Prostate gland (tissue), 2 donors: ENCODE data around the gene GTPBP1.

ENCODE experiments used
- POLR2A ChIP-seq: fragments of 450-650 bp; IDR thresholded peaks from one replicate; pipeline ENCODE4 v1.6.1; 2016; ENCODE audit warnings: antibody characterized with exemption, mild to moderate bottlenecking
- POLR2AphosphoS5 ChIP-seq: sonication (generic); formaldehyde crosslinking; IDR thresholded peaks from one replicate; pipeline ENCODE4 v1.6.1; 2017; ENCODE audit warnings: antibody characterized with exemption
- TF ChIP-seq, protein P1 (sequence below), 4 experiments: fragments of 200-600 bp in 2 of 4; fragments of 450-650 bp in 2 of 4; sonication (generic) in 2 of 4; IDR thresholded peaks; 1 replicate in 3 of 4; 2 replicates in 1 of 4; pipeline ENCODE4 v1.5.1; 2016 to 2019; ENCODE audit warnings: antibody characterized with exemption in 4 of 4, mild to moderate bottlenecking in 2 of 4, moderate library complexity in 2 of 4

DNA sequence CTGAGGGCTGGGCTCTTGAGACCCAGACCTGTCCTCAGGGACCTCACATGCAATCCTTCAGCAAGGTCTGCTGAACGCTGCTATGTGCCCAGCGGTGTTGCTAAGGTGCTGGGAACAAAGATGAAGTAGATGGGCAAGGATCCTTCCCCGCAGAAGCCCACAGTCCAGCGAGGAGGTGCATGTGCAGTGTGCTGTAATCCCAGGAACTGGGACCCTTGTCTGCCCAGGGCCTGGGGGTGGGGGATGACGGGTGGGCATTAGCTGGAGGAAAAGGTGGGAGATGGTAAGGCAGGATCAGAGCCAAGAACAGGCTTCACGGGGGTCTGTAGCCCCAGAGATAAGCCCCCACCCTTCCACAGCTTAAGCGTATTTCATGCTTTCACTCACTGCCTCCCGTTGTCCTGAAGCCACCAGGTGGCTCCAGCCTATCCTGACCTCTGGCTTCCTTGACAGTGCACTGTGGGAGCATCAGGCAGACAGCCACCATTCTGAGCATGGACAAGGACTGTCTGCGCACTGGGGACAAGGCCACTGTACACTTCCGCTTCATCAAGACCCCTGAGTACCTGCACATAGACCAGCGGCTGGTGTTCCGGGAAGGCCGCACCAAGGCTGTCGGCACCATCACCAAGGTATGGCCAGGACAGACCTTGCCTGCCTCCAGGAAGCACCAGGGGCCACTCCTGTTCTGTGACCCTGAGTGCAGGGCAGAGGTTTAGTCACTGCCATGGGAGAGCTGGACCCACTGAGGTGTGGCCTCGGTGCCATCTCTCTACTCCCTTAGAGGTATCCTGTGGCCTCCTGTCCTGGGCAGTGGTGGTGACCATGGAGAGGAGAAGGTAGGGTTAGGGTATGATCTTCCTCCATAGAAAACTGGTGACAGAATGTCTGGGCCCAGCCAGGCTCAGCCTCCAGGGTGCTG, 22.0 kb downstream of the GTPBP1 start:
- TF ChIP-seq, protein P1, sequence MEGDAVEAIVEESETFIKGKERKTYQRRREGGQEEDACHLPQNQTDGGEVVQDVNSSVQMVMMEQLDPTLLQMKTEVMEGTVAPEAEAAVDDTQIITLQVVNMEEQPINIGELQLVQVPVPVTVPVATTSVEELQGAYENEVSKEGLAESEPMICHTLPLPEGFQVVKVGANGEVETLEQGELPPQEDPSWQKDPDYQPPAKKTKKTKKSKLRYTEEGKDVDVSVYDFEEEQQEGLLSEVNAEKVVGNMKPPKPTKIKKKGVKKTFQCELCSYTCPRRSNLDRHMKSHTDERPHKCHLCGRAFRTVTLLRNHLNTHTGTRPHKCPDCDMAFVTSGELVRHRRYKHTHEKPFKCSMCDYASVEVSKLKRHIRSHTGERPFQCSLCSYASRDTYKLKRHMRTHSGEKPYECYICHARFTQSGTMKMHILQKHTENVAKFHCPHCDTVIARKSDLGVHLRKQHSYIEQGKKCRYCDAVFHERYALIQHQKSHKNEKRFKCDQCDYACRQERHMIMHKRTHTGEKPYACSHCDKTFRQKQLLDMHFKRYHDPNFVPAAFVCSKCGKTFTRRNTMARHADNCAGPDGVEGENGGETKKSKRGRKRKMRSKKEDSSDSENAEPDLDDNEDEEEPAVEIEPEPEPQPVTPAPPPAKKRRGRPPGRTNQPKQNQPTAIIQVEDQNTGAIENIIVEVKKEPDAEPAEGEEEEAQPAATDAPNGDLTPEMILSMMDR (IDR thresholded peaks at IDR 0.05), result no peak
- TF ChIP-seq POLR2A (no peak), POLR2AphosphoS5 (no peak)
